ENCODE data around the gene OSBPL6.

OSBPL6 gene

DNA sequence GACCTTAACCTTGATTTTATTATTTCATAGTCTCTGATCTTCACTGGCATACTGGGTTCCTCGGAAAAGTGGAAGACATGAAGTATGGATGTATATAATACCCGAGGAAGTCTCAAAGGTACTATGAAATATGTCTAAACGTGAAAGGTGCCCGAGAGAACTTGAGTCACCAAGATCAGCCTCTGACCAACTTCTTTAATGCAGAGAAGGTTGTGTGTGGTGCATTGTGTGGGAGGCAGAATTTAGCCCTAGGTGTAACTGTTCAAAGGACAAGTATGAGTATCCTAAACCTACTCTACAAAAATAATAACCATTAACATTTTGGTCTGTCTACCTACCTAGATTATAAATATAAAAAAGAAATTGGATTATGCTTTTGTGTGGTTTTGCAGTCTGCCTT lies 36.1 kb downstream of the OSBPL6 start:
- TF ChIP-seq ARNTL (CRISPR knock-in tag; IDR thresholded peaks at IDR 0.05; ENCODE audit: borderline replicate concordance, low read depth) (no peak), CSDC2 (CRISPR knock-in tag; IDR thresholded peaks at IDR 0.05) (no peak), BACH2 (CRISPR knock-in tag; IDR thresholded peaks at IDR 0.05; ENCODE audit: borderline replicate concordance) (no peak), ZNF8 (CRISPR knock-in tag; IDR thresholded peaks at IDR 0.05) (no peak), TSHZ2 (CRISPR knock-in tag; IDR thresholded peaks at IDR 0.05) (no peak), ZNF70 (CRISPR knock-in tag; IDR thresholded peaks at IDR 0.05) (no peak), ESRRG (CRISPR knock-in tag; IDR thresholded peaks at IDR 0.05) (no peak), TOX (CRISPR knock-in tag; IDR thresholded peaks at IDR 0.05; ENCODE audit: borderline replicate concordance) (no peak), ZNF565 (CRISPR knock-in tag; conservative IDR thresholded peaks at IDR 0.05; ENCODE audit: low read depth) (no peak), SNAI2 (CRISPR knock-in tag; IDR thresholded peaks at IDR 0.05) (no peak), ISL1 (CRISPR knock-in tag; IDR thresholded peaks at IDR 0.05) (no peak), TCF4 (CRISPR knock-in tag; IDR thresholded peaks at IDR 0.05; ENCODE audit: borderline replicate concordance) (no peak), OSR1 (CRISPR knock-in tag; IDR thresholded peaks at IDR 0.05) (no peak), PPARA (CRISPR knock-in tag; IDR thresholded peaks at IDR 0.05; ENCODE audit: borderline replicate concordance) (no peak), CSRNP3 (CRISPR knock-in tag; IDR thresholded peaks at IDR 0.05) (no peak), ZFP30 (CRISPR knock-in tag; IDR thresholded peaks at IDR 0.05) (no peak)
- TF ChIP-seq, protein P1, sequence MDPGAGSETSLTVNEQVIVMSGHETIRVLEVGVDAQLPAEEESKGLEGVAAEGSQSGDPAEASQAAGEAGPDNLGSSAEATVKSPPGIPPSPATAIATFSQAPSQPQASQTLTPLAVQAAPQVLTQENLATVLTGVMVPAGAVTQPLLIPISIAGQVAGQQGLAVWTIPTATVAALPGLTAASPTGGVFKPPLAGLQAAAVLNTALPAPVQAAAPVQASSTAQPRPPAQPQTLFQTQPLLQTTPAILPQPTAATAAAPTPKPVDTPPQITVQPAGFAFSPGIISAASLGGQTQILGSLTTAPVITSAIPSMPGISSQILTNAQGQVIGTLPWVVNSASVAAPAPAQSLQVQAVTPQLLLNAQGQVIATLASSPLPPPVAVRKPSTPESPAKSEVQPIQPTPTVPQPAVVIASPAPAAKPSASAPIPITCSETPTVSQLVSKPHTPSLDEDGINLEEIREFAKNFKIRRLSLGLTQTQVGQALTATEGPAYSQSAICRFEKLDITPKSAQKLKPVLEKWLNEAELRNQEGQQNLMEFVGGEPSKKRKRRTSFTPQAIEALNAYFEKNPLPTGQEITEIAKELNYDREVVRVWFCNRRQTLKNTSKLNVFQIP (CRISPR knock-in tag; IDR thresholded peaks at IDR 0.05; ENCODE audit: borderline replicate concordance, low read depth): no peak
- TF ChIP-seq, protein P2, sequence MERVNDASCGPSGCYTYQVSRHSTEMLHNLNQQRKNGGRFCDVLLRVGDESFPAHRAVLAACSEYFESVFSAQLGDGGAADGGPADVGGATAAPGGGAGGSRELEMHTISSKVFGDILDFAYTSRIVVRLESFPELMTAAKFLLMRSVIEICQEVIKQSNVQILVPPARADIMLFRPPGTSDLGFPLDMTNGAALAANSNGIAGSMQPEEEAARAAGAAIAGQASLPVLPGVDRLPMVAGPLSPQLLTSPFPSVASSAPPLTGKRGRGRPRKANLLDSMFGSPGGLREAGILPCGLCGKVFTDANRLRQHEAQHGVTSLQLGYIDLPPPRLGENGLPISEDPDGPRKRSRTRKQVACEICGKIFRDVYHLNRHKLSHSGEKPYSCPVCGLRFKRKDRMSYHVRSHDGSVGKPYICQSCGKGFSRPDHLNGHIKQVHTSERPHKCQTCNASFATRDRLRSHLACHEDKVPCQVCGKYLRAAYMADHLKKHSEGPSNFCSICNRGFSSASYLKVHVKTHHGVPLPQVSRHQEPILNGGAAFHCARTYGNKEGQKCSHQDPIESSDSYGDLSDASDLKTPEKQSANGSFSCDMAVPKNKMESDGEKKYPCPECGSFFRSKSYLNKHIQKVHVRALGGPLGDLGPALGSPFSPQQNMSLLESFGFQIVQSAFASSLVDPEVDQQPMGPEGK (CRISPR knock-in tag; IDR thresholded peaks at IDR 0.05; ENCODE audit: borderline replicate concordance): no peak
- no peak for ATAC-seq

DNA sequence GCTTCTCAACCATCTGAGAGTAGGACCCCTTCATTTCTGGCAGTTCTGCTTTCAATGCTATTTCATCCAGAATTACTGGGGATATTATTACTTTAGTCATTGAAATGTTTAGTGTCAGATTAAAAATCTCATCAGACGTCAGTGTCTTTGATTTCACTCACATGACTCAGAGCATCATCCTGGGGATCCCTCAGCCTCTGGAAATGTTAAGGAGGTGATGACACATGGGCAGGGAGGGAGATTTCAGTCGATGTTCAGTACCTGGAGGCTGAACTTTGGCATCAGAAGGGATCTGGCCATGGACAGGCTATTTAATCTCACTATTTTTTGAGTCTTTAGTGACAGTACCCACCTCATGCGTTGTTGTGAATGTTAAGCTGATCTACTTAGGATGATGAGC lies 39.1 kb downstream of the OSBPL6 start:
- ATAC-seq: no peak
- TF ChIP-seq ZFP30 (CRISPR knock-in tag; IDR thresholded peaks at IDR 0.05) (no peak), ARNTL (CRISPR knock-in tag; IDR thresholded peaks at IDR 0.05; ENCODE audit: borderline replicate concordance, low read depth) (no peak), ZC3H10 (CRISPR knock-in tag; IDR thresholded peaks at IDR 0.05) (no peak), TSHZ2 (CRISPR knock-in tag; IDR thresholded peaks at IDR 0.05) (no peak), PPARA (CRISPR knock-in tag; IDR thresholded peaks at IDR 0.05; ENCODE audit: borderline replicate concordance) (no peak), CSRNP3 (CRISPR knock-in tag; IDR thresholded peaks at IDR 0.05) (no peak), GLIS3 (CRISPR knock-in tag; IDR thresholded peaks at IDR 0.05) (no peak), TCF4 (CRISPR knock-in tag; IDR thresholded peaks at IDR 0.05; ENCODE audit: borderline replicate concordance) (no peak), ISL1 (CRISPR knock-in tag; IDR thresholded peaks at IDR 0.05) (no peak), ZNF70 (CRISPR knock-in tag; IDR thresholded peaks at IDR 0.05) (no peak), CSDC2 (CRISPR knock-in tag; IDR thresholded peaks at IDR 0.05) (no peak), SNAI2 (CRISPR knock-in tag; IDR thresholded peaks at IDR 0.05) (no peak)
- TF ChIP-seq, protein P3, sequence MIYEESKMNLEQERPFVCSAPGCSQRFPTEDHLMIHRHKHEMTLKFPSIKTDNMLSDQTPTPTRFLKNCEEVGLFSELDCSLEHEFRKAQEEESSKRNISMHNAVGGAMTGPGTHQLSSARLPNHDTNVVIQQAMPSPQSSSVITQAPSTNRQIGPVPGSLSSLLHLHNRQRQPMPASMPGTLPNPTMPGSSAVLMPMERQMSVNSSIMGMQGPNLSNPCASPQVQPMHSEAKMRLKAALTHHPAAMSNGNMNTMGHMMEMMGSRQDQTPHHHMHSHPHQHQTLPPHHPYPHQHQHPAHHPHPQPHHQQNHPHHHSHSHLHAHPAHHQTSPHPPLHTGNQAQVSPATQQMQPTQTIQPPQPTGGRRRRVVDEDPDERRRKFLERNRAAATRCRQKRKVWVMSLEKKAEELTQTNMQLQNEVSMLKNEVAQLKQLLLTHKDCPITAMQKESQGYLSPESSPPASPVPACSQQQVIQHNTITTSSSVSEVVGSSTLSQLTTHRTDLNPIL (CRISPR knock-in tag; IDR thresholded peaks at IDR 0.05; ENCODE audit: low read depth): no peak
- TF ChIP-seq, protein P2 (CRISPR knock-in tag; IDR thresholded peaks at IDR 0.05; ENCODE audit: borderline replicate concordance): no peak
